22Rv1 (cell line): ENCODE measurements around the gene BBS1.

Source experiments
- ZFX ChIP-seq: fragments of 450-650 bp; IDR thresholded peaks from 2 replicates; pipeline ENCODE4 v1.6.1; 2017; ENCODE audit warnings: antibody characterized with exemption, borderline replicate concordance
- TF ChIP-seq, protein P1 (sequence below): fragments of 450-650 bp; IDR thresholded peaks from 2 replicates; pipeline ENCODE4 v1.5.1; 2017; ENCODE audit warnings: mild to moderate bottlenecking

DNA sequence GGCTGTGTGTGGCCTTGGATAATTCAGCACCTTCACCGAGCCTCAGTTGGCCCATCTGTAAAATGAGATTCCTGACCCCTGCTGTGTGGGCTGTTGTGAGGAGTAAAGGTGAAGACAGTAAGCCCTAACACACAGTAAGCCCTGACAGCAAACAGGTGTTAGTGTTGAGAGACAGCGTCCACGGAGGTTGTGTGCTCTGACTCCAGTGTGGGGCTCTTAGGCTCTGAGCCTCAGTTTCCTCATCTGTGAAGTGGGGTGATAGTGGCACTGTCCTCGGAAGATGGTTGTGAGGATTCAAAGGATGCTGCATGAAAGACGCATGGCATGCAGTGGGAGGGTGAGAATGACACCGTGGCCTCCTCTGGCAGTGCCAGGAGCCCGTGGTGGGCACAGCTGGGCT, 16.0 kb upstream of the BBS1 start:
- TF ChIP-seq, protein P1, sequence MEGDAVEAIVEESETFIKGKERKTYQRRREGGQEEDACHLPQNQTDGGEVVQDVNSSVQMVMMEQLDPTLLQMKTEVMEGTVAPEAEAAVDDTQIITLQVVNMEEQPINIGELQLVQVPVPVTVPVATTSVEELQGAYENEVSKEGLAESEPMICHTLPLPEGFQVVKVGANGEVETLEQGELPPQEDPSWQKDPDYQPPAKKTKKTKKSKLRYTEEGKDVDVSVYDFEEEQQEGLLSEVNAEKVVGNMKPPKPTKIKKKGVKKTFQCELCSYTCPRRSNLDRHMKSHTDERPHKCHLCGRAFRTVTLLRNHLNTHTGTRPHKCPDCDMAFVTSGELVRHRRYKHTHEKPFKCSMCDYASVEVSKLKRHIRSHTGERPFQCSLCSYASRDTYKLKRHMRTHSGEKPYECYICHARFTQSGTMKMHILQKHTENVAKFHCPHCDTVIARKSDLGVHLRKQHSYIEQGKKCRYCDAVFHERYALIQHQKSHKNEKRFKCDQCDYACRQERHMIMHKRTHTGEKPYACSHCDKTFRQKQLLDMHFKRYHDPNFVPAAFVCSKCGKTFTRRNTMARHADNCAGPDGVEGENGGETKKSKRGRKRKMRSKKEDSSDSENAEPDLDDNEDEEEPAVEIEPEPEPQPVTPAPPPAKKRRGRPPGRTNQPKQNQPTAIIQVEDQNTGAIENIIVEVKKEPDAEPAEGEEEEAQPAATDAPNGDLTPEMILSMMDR = no peak
- no peak for TF ChIP-seq ZFX
